Stimulated activated CD8-positive, alpha-beta memory T cell treated with anti-CD3 and anti-CD28 coated beads, Interleukin-15, amount 100 ng/mL, for 24 hours (primary cell): ENCODE measurements around the gene AHCYL2.
A peak's percentile ranks its signal among the peaks of the same experiment; 100 is the strongest.

Source experiments
- DNase-seq: peaks from one replicate; pipeline ENCODE4 v3.0.0-alpha.2; 2020; ENCODE audit warnings: low read depth

The AHCYL2 gene

DNA sequence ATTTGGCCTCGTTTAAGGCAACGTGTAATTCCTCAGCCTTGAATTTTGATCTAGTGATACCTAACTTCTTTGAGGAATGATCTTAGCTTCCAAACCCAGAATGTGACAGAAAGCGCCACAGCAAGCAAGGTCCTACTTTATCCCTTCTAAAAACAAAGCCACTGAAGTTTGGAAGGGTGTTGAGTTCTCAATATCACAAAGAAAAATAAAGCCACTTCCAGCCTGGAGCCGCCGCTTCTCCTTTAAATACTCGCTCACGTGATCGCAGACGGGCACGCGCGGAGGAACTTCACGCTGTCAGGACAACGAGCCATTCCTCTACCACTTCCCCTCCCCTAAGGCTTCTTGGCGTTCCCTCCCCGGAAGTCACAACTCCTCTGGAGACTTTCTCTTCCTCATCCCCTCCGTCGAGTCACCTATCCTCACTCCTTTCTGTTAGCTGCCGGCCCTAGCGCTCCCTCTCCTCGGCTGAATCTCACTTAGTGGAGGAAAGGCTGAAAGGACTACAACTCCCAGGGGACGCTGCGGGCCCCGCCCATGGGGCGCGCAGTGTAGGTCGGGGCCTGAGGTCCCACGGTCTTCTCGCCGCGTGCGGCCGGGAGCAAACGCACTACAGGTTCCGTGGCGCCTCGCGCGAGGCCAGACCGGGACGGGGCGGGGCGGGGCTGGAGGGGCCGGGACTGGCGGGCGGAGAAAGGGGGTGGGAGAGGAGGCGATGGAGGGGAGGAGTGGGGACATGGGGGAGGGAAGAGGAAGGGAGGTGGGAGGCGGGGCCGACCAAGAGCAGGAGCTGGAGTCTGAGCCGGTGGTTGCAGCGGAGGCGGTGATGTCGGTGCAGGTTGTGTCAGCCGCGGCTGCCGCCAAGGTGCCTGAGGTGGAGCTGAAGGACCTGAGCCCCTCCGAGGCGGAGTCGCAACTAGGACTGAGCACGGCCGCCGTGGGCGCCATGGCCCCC, at the start of gene AHCYL2:
AHCYL2 (plus strand) TSS at position 780 of the 955 bp plus-strand sequence.
- peak; percentile 90 for DNase-seq

DNA sequence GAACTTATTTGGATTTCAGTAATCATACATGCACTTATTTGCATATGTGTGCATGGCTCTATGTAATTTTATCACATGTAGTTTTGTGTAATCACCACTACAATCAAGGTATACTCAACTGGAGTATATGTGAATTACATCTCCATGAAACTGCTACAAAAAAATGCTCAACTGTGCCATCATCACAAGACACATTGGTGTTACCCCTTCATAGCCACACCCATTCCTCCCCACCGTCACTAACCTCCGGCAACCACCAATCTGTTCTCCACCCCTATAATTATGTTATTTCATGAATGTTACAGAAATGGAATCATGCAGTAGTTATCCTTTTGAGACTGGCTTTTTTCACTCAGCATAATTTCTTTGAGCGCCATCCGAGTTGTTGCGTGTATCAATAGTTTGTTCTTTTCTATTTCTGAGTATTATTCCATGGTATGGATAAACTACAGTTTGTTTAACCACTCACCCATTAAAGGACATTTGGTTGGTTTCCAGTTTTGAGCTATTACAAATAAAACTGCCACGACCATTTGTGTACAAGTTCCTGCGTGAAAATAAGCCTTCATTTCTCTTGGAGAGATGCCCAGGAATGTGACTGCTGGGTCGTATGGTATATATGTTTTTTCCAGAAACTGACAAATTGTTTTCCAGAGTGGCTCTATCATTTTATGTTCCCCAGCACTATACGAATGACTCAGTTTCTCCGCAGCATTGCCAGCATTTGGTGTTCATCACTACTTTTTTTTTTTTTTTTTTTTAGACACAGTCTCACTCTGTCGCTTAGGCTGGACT, 47.7 kb upstream of the AHCYL2 start:
- DNase-seq: no peak

GRCh38 chr7:129184981-129185670, 39.7 kb upstream of the AHCYL2 start:
- no peak for DNase-seq

DNA sequence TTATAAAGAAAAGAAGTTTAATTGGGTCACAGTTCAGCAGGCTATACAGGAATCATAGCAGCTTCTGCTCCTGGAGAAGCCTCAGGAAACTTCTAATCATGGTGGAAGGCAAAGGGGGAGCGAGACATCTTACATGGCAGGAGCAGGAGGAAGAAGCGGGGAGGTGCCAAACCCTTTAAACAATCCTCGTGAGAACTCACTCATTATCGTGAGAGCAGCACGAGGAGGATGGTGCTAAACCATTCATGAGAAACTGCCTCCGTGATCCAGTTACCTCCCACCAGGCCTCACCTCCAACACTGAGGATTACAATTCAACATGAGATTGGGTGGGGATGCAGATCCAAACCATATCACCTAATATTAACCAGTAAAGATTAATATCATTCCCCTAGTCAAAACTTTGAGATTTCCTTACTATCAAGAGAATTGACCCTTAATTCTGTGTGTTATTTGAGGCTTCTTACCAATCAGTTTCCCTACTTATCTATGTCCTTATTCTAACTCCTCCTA, 38.0 kb upstream of the AHCYL2 start:
- DNase-seq: no peak

DNA sequence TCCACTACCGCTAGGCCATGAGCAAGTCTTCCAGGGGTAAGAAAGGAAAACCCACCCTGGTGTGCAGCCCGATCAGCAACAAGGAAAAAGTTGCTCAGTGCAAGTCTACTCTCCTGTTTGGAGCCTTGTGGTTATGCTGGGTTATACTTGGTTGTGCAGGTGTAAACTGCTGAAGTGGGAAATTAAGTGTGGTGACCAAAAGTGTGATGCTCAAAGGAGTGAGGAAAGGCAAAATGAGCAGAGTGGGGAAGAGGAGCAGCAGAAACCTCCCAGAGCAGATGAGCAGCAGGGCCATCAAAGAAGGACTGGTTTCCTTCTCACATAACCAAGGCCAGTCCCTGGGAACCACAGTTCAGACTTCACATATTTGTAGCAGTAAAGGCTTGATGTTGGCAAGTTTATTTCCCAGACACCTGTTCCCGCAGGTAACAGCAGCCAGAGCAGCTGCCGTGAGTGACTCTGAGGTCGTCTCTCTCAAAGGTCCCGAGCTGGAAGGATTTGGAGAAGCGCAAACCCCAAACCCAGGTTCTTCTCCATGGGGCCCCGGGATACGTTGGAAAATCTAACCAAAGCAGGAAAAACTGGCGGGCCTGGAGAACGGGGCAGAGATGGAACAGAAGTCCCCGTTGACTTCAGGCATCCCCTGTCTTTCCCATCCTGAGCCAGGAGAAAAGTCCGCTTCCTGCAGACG, 37.0 kb upstream of the AHCYL2 start:
- DNase-seq: no peak

- no peak for DNase-seq
Measured at GRCh38 chr7:129188372-129188891, 36.4 kb upstream of the AHCYL2 start, which contains the start of gene SMO. SMO (plus strand) TSS chr7:129188633; CDS start chr7:129189152, 519 bp downstream.

DNA sequence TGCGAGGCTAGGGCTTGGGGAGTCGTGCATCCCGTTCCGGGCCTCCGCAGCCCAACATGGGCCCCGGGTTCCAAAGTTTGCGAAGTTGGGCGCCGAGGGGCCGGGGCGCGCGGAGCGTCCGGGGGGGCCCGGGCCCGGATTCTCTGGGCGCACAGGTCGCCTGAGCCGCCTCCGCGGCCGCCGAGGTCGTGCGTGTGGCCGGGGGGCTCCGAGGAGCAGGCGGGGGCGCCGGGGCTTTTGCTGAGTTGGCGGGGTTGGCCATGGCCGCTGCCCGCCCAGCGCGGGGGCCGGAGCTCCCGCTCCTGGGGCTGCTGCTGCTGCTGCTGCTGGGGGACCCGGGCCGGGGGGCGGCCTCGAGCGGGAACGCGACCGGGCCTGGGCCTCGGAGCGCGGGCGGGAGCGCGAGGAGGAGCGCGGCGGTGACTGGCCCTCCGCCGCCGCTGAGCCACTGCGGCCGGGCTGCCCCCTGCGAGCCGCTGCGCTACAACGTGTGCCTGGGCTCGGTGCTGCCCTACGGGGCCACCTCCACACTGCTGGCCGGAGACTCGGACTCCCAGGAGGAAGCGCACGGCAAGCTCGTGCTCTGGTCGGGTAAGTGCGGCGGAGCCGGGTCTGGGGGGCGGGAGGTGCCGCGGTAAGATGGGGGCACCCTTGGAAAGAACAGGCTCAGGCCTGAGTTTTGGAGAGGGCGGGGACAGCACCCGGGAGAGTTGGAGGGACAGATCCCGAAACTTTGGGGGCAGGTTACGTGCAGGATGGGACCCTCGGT, 35.8 kb upstream of the AHCYL2 start:
- DNase-seq: no peak

DNA sequence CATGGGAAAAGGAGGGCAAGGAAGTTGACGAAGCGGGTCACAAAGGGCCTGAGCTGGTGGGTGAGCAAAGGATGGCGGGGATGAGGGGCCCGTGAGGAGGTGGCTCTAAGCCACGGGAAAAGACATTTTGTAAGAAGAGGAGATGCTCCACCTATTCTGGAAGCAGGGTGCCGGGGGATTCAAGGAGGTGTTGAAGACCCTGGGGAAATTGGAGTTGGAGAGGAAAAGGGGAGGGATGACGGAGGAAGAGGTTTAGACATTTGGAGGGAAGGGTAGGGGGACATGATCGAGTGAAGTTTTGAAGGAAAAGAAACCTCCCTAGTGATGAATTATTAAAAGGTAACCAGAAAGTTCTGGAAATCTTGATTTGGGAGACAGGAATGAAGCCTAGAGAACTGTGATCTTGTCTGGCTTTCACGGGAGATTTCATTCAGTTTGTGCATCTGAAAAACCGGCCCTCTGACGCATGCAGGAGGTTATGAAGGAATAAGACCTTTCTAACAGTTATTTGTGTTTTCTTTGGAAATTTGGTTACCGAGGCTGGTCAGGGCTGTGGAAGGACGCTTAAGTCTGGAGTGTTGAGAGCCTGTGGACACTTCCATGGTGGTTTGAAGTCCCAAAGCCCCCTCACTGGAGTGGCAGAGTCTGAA, 35.0 kb upstream of the AHCYL2 start:
- no peak for DNase-seq

- no peak for DNase-seq
Measured at GRCh38 chr7:129191272-129191671, 33.6 kb upstream of the AHCYL2 start.

DNA sequence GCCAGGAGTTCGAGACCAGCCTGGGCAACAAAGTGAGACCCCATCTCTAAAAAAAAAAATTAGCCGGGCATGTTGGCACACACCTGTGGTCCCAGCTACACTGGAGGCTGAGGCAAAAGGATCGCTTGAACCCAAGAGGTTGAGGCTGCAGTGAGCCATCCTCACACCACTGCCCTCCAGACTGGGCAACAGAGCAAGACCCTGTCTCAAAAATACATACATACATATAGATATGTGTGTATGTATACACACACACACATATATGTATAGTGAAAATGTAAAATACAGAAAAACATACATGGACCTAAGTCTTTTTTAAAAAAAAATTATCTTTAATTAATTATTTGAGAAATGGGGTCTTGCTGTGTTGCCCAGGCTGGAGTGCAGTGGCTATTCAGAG, 30.9 kb upstream of the AHCYL2 start:
- no peak for DNase-seq

DNA sequence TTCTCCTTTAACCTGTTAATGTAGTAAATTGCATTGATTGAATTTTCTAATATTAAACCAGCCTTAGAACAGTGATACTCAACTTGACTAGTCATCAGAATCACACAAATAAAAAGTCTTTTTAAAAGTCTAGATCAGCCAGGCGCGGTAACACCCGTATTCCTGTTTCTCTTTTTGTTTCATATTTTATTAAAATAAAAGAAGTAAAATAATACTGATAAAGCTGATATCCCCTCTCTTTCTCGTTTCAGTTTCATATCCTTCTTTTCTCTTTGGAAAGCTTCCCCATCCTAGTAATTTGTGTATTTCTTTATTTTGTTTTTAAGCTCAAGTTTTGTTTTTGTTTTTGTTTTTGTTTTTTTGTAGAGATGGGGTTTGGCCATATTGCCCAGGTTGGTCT, 27.1 kb upstream of the AHCYL2 start:
- no peak for DNase-seq

DNA sequence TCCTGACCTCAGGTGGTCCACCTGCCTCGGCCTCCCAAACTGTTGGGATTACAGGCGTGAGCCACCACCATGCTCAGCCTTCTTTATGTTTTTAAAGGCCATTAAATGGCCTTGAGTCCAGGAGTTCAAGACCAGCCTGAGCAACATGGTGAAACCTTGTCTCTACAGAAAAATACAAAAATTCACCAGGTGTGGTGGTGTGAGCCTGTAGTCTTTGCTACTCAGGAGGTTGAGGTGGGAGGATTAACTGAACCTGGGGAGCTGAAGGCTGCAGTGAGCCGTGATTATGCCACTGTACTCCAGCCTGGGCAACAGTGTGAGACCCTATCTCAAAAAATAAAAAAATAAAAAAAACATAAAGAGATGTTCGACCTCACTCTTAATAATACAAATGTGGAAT, 25.4 kb upstream of the AHCYL2 start:
- DNase-seq: no peak

DNA sequence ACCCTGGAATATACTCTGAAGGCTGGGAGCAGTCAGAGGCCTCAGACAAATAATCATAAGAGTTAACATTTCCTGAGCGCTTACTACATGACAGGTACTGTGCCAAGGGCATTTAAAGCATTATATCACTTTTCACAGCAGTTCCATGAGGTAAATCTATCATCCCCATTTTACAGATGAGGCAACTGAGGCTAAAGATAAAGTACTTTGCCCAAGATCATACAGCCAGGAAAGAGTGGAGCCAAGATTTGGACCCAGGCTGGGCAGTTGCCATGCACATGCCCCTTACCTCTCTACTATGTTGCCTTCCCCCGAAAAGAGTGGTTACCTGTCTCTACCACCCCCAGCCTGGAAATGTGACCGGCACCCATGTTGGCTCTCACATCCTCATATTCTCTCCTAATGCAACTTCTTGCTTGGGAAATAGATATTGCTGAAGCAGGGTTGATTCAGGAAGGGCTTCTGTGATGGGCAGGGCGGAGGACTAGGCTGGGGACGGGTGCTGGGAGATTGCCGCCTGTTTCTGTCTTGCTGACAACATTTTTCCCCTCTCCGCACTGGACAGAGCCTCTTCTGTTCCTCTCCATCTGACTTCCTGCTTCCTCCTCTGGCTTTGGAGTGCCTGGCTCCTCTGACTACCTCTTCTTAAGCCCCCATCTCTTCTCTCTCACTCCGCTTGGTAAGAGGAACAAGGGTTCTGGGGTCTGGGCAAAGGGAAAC, 22.6 kb upstream of the AHCYL2 start:
- no peak for DNase-seq

DNA sequence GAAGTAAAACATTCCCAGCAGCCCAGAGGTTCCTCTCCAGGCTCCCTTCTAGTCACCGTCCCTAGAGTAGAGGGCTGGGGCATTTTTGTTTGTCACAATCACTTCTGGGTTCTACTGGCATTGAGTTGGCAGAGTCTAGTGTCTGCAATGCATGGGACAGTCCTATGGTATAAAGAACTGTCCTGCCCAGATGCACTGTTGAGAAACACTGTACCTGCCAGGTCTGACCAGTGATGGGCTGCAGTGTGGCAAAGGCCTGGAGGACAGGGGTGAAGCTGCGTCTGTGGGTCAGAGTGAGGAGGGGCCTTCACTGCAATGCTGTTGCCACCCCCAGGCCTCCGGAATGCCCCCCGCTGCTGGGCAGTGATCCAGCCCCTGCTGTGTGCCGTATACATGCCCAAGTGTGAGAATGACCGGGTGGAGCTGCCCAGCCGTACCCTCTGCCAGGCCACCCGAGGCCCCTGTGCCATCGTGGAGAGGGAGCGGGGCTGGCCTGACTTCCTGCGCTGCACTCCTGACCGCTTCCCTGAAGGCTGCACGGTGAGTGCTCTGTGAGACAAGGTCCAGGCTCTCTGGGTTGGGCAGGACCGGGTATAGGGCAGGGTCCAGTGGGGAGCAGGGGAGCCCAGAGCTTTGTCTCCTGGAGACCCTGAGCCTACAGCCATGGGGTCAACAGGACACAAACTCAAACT, 21.6 kb upstream of the AHCYL2 start:
- no peak for DNase-seq

DNA sequence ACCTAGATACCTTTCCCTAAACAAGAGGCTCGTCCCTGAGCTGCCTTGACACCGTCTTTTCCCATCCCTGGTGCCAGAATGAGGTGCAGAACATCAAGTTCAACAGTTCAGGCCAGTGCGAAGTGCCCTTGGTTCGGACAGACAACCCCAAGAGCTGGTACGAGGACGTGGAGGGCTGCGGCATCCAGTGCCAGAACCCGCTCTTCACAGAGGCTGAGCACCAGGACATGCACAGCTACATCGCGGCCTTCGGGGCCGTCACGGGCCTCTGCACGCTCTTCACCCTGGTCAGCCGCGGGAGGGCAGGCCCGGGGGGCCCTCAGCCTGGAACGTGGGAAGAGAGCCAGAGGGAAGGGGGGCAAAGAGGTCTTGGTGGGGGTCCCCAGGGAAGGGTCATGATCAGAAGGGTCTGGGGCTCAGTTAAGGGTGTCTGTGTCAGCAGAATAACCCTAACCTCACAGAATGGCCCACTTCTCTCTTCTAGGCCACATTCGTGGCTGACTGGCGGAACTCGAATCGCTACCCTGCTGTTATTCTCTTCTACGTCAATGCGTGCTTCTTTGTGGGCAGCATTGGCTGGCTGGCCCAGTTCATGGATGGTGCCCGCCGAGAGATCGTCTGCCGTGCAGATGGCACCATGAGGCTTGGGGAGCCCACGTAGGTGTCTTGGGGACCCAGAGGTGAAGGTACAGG, 19.6 kb upstream of the AHCYL2 start:
- no peak for DNase-seq

DNA sequence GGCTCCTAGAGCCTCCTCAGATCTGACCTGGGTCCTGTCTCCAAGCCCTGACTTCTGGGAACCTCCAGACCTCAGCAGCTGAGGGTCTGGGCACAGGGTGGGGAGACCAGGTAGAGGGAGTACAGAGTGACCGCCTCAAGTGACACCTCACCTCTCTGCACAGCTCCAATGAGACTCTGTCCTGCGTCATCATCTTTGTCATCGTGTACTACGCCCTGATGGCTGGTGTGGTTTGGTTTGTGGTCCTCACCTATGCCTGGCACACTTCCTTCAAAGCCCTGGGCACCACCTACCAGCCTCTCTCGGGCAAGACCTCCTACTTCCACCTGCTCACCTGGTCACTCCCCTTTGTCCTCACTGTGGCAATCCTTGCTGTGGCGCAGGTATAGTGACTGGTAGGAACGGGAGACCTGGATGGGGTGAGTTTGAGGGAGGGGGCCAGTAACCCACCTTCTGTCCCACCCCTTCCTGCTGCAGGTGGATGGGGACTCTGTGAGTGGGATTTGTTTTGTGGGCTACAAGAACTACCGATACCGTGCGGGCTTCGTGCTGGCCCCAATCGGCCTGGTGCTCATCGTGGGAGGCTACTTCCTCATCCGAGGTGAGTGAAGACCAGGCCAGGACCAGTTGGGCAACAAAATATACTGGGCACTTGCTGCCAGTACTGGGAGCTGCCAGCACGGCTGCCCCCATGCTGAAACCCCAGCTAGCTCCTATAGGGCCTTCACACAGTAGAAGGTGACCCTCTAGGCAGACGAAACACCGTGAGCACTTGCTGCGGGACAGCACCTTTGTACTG, 18.6 kb upstream of the AHCYL2 start:
- DNase-seq: no peak

DNA sequence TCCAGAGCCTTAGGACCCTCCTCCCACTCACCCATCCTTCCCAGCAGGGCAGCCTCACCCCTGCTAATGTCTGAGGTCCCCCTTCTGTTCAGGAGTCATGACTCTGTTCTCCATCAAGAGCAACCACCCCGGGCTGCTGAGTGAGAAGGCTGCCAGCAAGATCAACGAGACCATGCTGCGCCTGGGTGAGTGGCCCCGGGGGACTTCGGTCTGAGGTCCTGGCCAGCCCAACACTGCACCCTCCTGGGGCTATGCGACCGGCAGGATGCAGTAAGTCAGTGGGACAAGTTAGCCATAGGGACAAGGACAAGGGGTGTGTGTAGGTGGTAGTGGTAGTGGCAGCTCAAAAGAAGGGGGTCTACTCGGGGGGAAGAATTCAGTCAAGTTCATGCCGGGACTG, 16.2 kb upstream of the AHCYL2 start:
- DNase-seq: no peak
